HG03095 (cell line): ENCODE results near the gene SRD5A3.
"Not testable (repeated sequence)": the region's sequence is repeated elsewhere in the genome, so short reads cannot be mapped to it uniquely, and the experiment has no call there.

Experiments used
- ATAC-seq: cut with Tn5 transposase; IDR thresholded peaks from one replicate; pipeline ENCODE4 v1.9.1; 2021; ENCODE audit warnings: moderate library complexity; ENCODE audit not compliant: unreplicated experiment

Gene SRD5A3

GRCh38 chr4:55345054-55345453 lies 988 bp upstream of the SRD5A3 start:
- ATAC-seq: no peak

GRCh38 chr4:55346851-55347255 lies 811 bp downstream of the SRD5A3 start:
- no peak for ATAC-seq

- no peak for ATAC-seq
Measured at GRCh38 chr4:55347610-55348228, 1.7 kb downstream of the SRD5A3 start.

- ATAC-seq: no peak
Measured at GRCh38 chr4:55348466-55348865, 2.4 kb downstream of the SRD5A3 start.

- ATAC-seq: not testable (repeated sequence)
Measured at GRCh38 chr4:55350870-55351269, 4.8 kb downstream of the SRD5A3 start.

- no peak for ATAC-seq
Measured at GRCh38 chr4:55351824-55352223, 5.8 kb downstream of the SRD5A3 start.

GRCh38 chr4:55352726-55353125 lies 6.7 kb downstream of the SRD5A3 start:
- ATAC-seq: no peak

GRCh38 chr4:55353228-55353747 lies 7.2 kb downstream of the SRD5A3 start:
- not testable (repeated sequence) for ATAC-seq

GRCh38 chr4:55354648-55355047 lies 8.6 kb downstream of the SRD5A3 start:
- no peak for ATAC-seq

- no peak for ATAC-seq
Measured at GRCh38 chr4:55355555-55355954, 9.5 kb downstream of the SRD5A3 start.

GRCh38 chr4:55356991-55357461 lies 11.0 kb downstream of the SRD5A3 start:
- ATAC-seq: no peak

GRCh38 chr4:55358246-55358645 lies 12.2 kb downstream of the SRD5A3 start:
- no peak for ATAC-seq

- peak; percentile 82 for ATAC-seq
Measured at GRCh38 chr4:55358668-55359067, 12.6 kb downstream of the SRD5A3 start.

- ATAC-seq: no peak
Measured at GRCh38 chr4:55359397-55359916, 13.4 kb downstream of the SRD5A3 start.

GRCh38 chr4:55362938-55363337 lies 16.9 kb downstream of the SRD5A3 start:
- ATAC-seq: not testable (repeated sequence)

- no peak for ATAC-seq
Measured at GRCh38 chr4:55363691-55364351, 17.8 kb downstream of the SRD5A3 start.

GRCh38 chr4:55364691-55365344 lies 18.8 kb downstream of the SRD5A3 start:
- no peak for ATAC-seq

- ATAC-seq: no peak
Measured at GRCh38 chr4:55365345-55365728, 19.3 kb downstream of the SRD5A3 start.

- ATAC-seq: no peak
Measured at GRCh38 chr4:55366621-55367020, 20.6 kb downstream of the SRD5A3 start.

GRCh38 chr4:55367084-55367722 lies 21.2 kb downstream of the SRD5A3 start:
- ATAC-seq: no peak

- ATAC-seq: no peak
Measured at GRCh38 chr4:55369968-55370367, 23.9 kb downstream of the SRD5A3 start.
